ENCODE results near the gene ROS1. TPM values are rescaled to one million over a fixed set of nuclear protein-coding genes. Genes with fewer than 3 reads are reported as not detected.

The ROS1 gene
- total RNA-seq, 1 donor from 2014 or later: not detected

DNA sequence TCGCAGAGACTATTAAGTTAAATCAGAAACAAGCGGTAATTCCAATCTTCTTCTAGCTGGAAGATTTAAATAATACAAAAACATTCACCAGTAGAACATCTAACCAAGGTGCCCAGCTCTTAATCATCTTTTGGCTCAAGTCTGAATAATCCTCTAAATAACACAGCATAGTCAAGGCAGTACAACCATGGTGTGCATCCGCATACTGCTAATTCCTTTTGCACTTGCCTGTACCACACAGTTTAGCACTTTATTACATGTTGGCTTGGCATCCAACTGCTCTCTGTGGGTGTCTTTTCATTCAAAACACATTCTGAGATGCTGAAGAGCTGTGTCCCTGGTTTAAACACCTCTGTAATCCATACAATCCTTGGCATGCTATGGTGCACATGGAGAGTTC lies 118.1 kb downstream of the ROS1 start:
- Histone ChIP-seq H3K9me3 (no peaks in the 10 kb centered on the region), H3K4me3 (no peak overlapping the region), H3K27me3 (no peaks in the 10 kb centered on the region), H3K36me3 (no peaks in the 10 kb centered on the region), H3K27ac (no peak overlapping the region), H3K4me1 (no peaks in the 10 kb centered on the region)
- intact Hi-C loops (cut with DNase I): no loop called here
- TF ChIP-seq, protein P1, sequence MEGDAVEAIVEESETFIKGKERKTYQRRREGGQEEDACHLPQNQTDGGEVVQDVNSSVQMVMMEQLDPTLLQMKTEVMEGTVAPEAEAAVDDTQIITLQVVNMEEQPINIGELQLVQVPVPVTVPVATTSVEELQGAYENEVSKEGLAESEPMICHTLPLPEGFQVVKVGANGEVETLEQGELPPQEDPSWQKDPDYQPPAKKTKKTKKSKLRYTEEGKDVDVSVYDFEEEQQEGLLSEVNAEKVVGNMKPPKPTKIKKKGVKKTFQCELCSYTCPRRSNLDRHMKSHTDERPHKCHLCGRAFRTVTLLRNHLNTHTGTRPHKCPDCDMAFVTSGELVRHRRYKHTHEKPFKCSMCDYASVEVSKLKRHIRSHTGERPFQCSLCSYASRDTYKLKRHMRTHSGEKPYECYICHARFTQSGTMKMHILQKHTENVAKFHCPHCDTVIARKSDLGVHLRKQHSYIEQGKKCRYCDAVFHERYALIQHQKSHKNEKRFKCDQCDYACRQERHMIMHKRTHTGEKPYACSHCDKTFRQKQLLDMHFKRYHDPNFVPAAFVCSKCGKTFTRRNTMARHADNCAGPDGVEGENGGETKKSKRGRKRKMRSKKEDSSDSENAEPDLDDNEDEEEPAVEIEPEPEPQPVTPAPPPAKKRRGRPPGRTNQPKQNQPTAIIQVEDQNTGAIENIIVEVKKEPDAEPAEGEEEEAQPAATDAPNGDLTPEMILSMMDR (IDR thresholded peaks at IDR 0.05): no peak
- DNase-seq (ENCODE audit: low spot score in 2 of 2): no peak

DNA sequence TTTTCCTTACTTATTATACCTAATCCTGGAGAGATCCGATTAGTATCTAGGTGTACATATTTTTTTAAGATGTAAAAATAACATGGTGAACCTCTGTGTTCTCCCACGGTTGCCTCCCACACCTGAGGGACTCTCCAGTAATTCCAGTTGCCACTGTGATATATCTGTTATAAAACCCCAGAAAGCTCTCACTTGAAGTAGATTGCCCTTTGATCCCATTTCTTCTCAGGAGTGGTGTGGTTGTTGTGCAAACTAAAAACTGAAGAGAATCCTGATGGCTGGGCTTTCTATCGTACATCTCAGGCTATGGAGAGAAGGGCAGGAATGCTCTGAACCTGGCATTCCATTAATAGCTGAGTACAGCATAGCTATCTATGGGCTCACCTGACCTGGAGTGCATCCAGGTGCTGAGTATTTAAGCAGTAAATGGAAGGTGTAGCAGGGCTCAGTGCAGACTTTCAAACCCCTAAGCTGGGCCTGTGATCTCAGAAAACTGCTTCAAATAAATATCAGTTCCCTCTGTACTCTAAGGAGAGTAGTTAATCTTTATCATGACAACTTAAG lies 119.4 kb downstream of the ROS1 start:
- Histone ChIP-seq H3K36me3 (no peaks in the 10 kb centered on the region), H3K27me3 (no peaks in the 10 kb centered on the region), H3K9me3 (no peaks in the 10 kb centered on the region), H3K4me1 (no peaks in the 10 kb centered on the region), H3K4me3 (no peak overlapping the region), H3K27ac (no peak overlapping the region)
- TF ChIP-seq, protein P1 (IDR thresholded peaks at IDR 0.05): no peak
- no peak for DNase-seq (ENCODE audit: low spot score in 2 of 2)
- intact Hi-C loops (cut with DNase I): no loop called here

DNA sequence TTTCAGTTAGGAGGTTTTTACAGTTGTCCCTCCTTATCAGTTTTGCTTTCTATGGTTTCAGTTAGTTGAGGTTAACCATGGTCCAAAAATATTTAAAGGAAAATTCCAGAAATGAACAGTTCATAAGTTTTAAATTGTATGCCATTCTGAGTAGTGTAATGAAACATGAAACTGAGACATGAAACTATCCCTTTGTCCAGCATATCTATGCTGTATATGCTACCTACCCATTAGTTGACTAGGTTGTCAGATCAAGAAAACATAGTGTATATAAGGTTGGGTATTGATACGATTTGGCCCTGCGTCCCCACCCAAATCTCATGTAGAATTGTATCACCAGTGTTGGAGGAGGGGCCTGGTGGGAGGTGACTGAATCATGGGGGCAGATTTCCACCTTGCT lies 121.3 kb downstream of the ROS1 start:
- TF ChIP-seq, protein P1 (IDR thresholded peaks at IDR 0.05): no peak
- Histone ChIP-seq H3K27ac (no peak overlapping the region), H3K27me3 (no peaks in the 10 kb centered on the region), H3K9me3 (no peaks in the 10 kb centered on the region), H3K36me3 (no peaks in the 10 kb centered on the region), H3K4me1 (no peaks in the 10 kb centered on the region), H3K4me3 (no peak overlapping the region)
- intact Hi-C loops (cut with DNase I): no loop called here
- no peak for DNase-seq (ENCODE audit: low spot score in 2 of 2)

DNA sequence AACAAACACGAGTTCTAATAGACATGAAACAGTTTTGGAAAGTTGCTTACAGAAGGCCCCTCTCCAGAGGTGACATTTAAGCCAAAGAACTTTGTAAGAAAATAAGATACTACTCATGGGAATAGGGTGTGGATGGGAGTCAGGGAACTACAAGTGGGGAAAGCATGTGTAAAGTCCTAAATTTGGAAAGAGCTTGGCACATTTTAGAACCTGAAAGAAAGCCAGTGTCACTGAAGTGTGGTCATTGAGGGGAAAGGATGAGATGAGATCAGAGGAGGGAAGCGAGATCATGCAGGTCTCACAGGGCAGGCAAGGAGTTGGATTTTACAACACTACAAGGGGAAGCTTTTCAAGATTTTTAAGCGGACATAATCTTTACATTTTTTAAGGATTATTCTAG lies 122.4 kb downstream of the ROS1 start:
- TF ChIP-seq, protein P1 (IDR thresholded peaks at IDR 0.05): no peak

DNA sequence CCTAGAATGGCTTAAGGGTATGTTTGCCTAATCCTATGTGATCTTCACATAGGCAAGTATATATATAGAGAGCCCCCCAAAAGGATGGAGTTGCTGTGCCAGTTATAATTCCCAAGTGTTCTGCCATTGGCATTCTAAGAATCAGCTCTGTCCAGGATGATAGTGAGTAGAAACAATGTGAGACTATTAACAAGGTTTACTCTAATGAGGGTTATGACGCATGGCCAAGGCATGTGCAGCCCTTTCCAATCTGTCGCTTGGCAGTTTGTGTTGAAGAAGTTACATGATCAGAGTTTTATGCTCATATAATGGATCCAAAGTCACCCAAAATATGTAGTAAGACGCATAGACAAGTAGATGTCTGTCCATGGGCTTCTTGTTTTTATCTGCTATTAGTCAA lies 126.8 kb downstream of the ROS1 start:
- no peaks in the 10 kb centered on the region for H3K4me1 ChIP-seq
- H3K4me3 ChIP-seq: no peak overlapping the region
- intact Hi-C loops (cut with DNase I): no loop called here
- TF ChIP-seq, protein P1 (IDR thresholded peaks at IDR 0.05): no peak
- H3K9me3 ChIP-seq: no peaks in the 10 kb centered on the region
- no peak for DNase-seq (ENCODE audit: low spot score in 2 of 2)
- H3K27me3 ChIP-seq: no peaks in the 10 kb centered on the region
- no peak overlapping the region for H3K27ac ChIP-seq
- no peaks in the 10 kb centered on the region for H3K36me3 ChIP-seq

More for the DNA sequence above, 122.4 kb downstream of the ROS1 start:
- H3K27me3 ChIP-seq: no peaks in the 10 kb centered on the region
- intact Hi-C loops (cut with DNase I): no loop called here
- DNase-seq (ENCODE audit: low spot score in 2 of 2): no peak
- no peaks in the 10 kb centered on the region for H3K9me3 ChIP-seq
- H3K4me3 ChIP-seq: no peak overlapping the region
- no peaks in the 10 kb centered on the region for H3K36me3 ChIP-seq
- H3K4me1 ChIP-seq: no peaks in the 10 kb centered on the region
- no peak overlapping the region for H3K27ac ChIP-seq

Measured in ascending aorta (tissue), 2 donors.